Measurements from ENCODE around the gene MRPL28. TPM values are rescaled to one million over a fixed set of nuclear protein-coding genes. Genes with fewer than 3 reads are reported as not detected.
A peak's percentile ranks its signal among the peaks of the same experiment; 100 is the strongest.

The MRPL28 gene
- polyA plus RNA-seq, 3 donors: 68.6 to 88.5 (median 88.1) TPM

GRCh38 chr16:396605-397004, 26.3 kb upstream of the MRPL28 start:
- Histone ChIP-seq H3K4me3 (replicated peaks in 1 of 3; ENCODE audit: low read depth in 2 of 3, low read length in 3 of 3) (peak overlapping the region; percentile 38 to 73 (median 53)), H3K36me3 (replicated peaks in 1 of 2; ENCODE audit: control insufficient read depth in 1 of 2, insufficient read depth in 2 of 2, low read length in 2 of 2) (no peaks in the 10 kb centered on the region), H2AFZ (ENCODE audit: insufficient read depth, low read depth, low read length, poor library complexity, severe bottlenecking) (peak overlapping the region; percentile 46), H3K9me3 (replicated peaks in 1 of 2; ENCODE audit: control insufficient read depth in 1 of 2, insufficient read depth in 1 of 2, low read length in 2 of 2) (peaks cover 0 to 3% of the 10 kb centered on the region in 2 donors), H3K27ac (ENCODE audit: low read depth in 1 of 2, low read length in 2 of 2) (no peak overlapping the region), H3K27me3 (ENCODE audit: control insufficient read depth in 2 of 2, insufficient read depth in 2 of 2, low read length in 2 of 2) (no peaks in the 10 kb centered on the region), H3K9ac (ENCODE audit: insufficient read depth, low read length, poor library complexity, severe bottlenecking) (no peak overlapping the region), H3K4me2 (replicated peaks; ENCODE audit: extremely low read depth, low read length, poor library complexity, severe bottlenecking) (peak overlapping the region; percentile 74), H4K20me1 (ENCODE audit: insufficient read depth, low read length) (no peaks in the 10 kb centered on the region), H3K79me2 (ENCODE audit: insufficient read depth, low read length) (peaks cover 4% of the 10 kb centered on the region), H3K4me1 (ENCODE audit: control insufficient read depth in 1 of 2, insufficient read depth in 2 of 2, low read length in 2 of 2) (peaks cover 35 to 41% of the 10 kb centered on the region in 2 donors)
- peak in 1 of 3 donors; percentile 10 for DNase-seq
- peaks cover 3 to 6% (median 4%) of the 10 kb centered on the region in 3 donors for H3K27me3 Mint-ChIP-seq (ENCODE audit: low read depth in 3 of 3)
- H3K4me3 Mint-ChIP-seq: peak overlapping the region; percentile 85 to 92
- WGBS (ENCODE audit: insufficient coverage): 0% methylated on average over 13 of the region's 22 CpGs
- peaks cover 0 to 6% of the 10 kb centered on the region in 2 donors for H3K36me3 Mint-ChIP-seq
- H3K4me1 Mint-ChIP-seq: peaks cover 33% of the 10 kb centered on the region
- intact Hi-C loops (cut with micrococcal nuclease): loop anchor here in 1 of 2 donors (5.0 kb wide), 1 partner anchor 131 kb away; the partner anchor contains the start of gene CAPN15
- TF ChIP-seq CTCF (IDR thresholded peaks at IDR 0.05): no peak
- H3K9me3 Mint-ChIP-seq: peaks cover 0 to 9% (median 4%) of the 10 kb centered on the region in 7 donors
- H3K27ac Mint-ChIP-seq: peak overlapping the region in 5 of 7 donors; percentile 25 to 83 (median 75)

- peak overlapping the region; percentile 46 for H2AFZ ChIP-seq (ENCODE audit: insufficient read depth, low read depth, low read length, poor library complexity, severe bottlenecking)
- no peaks in the 10 kb centered on the region for H4K20me1 ChIP-seq (ENCODE audit: insufficient read depth, low read length)
- no peaks in the 10 kb centered on the region for H3K27me3 ChIP-seq (ENCODE audit: control insufficient read depth in 2 of 2, insufficient read depth in 2 of 2, low read length in 2 of 2)
- no CpG with 5 or more reads among the region's 3 CpGs for WGBS (ENCODE audit: insufficient coverage)
- H3K9ac ChIP-seq (ENCODE audit: insufficient read depth, low read length, poor library complexity, severe bottlenecking): no peak overlapping the region
- Mint-ChIP-seq H3K36me3 (peaks cover 0 to 6% of the 10 kb centered on the region in 2 donors), H3K4me1 (peaks cover 33% of the 10 kb centered on the region), H3K27me3 (ENCODE audit: low read depth in 3 of 3) (peaks cover 3 to 6% (median 4%) of the 10 kb centered on the region in 3 donors), H3K4me3 (peak overlapping the region; percentile 85 to 92), H3K27ac (peak overlapping the region in 1 of 7 donors; percentile 82), H3K9me3 (peaks cover 0 to 9% (median 4%) of the 10 kb centered on the region in 7 donors)
- H3K4me1 ChIP-seq (ENCODE audit: control insufficient read depth in 1 of 2, insufficient read depth in 2 of 2, low read length in 2 of 2): peaks cover 35 to 41% of the 10 kb centered on the region in 2 donors
- peaks cover 0 to 3% of the 10 kb centered on the region in 2 donors for H3K9me3 ChIP-seq (replicated peaks in 1 of 2; ENCODE audit: control insufficient read depth in 1 of 2, insufficient read depth in 1 of 2, low read length in 2 of 2)
- H3K27ac ChIP-seq (ENCODE audit: low read depth in 1 of 2, low read length in 2 of 2): no peak overlapping the region
- peak overlapping the region in 1 of 3 experiments; percentile 73 for H3K4me3 ChIP-seq (replicated peaks in 1 of 3; ENCODE audit: low read depth in 2 of 3, low read length in 3 of 3)
- H3K79me2 ChIP-seq (ENCODE audit: insufficient read depth, low read length): peaks cover 1% of the 10 kb centered on the region
- intact Hi-C loops (cut with micrococcal nuclease): loop anchor here in 1 of 2 donors (5.0 kb wide), 1 partner anchor 131 kb away; the partner anchor contains the start of gene CAPN15
- TF ChIP-seq CTCF (IDR thresholded peaks at IDR 0.05): no peak
- no peak for DNase-seq
- no peaks in the 10 kb centered on the region for H3K36me3 ChIP-seq (replicated peaks in 1 of 2; ENCODE audit: control insufficient read depth in 1 of 2, insufficient read depth in 2 of 2, low read length in 2 of 2)
- H3K4me2 ChIP-seq (replicated peaks; ENCODE audit: extremely low read depth, low read length, poor library complexity, severe bottlenecking): peak overlapping the region; percentile 74
Measured at GRCh38 chr16:396199-396598, 25.9 kb upstream of the MRPL28 start.

Measured in CD14-positive monocyte (primary cell).